Dermis lymphatic vessel endothelial cell (primary cell): ENCODE measurements around the gene SFT2D1. TPM values are rescaled to one million over a fixed set of nuclear protein-coding genes. Genes with fewer than 3 reads are reported as not detected.

Source experiments
- total RNA-seq: library from RNA; depleted of rRNA; stranded (reverse); fragments of >200 nt; gene quantifications from 2 replicates; pipeline ENCODE4 v1.2.1, GENCODE V29; 2014

The SFT2D1 gene
- 22.1 and 26.2 TPM in 2 replicates for total RNA-seq

DNA sequence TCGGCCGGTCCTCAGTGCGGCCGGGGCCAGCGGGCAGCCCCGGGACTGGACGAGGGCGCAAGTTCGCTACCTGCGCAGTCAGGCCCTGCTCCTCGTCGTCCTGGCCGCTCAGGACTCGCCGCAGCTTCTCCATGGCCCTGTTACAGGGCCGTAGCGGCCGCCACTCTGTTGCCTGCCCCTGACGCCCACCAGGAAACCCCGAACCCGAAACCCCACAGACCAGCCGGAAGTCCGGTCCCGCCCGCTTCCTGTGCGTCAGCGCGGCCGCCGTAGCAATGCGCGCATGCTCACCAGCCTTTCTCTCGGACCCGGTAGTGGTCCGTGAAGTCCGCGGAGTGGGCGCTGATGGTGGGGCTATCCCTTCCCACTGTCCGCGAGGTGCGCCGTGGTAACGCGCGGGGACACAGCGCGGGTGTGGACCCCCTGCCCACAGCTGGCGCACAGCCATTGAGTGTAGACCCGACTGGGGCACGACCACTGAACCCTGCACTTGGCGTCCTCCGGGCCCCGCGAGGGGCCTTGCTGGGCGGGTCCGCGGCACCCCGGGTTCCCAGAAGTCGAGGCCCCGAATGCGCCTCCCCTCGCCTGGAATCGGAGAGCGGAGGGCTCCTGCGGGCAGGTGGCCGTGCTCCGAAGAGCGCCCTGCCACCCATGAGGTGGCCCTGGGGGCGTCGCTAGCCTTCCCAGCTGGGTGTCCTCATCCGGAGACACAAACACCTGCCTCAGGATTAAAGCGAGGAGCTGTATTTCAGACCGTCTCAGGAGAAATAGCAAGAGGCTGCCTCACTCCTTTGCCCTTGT, at the start of gene SFT2D1:
Gene SFT2D1 (minus strand): TSS at position 197 of the 801 bp plus-strand sequence. CDS start 64 bp downstream, at position 133.

DNA sequence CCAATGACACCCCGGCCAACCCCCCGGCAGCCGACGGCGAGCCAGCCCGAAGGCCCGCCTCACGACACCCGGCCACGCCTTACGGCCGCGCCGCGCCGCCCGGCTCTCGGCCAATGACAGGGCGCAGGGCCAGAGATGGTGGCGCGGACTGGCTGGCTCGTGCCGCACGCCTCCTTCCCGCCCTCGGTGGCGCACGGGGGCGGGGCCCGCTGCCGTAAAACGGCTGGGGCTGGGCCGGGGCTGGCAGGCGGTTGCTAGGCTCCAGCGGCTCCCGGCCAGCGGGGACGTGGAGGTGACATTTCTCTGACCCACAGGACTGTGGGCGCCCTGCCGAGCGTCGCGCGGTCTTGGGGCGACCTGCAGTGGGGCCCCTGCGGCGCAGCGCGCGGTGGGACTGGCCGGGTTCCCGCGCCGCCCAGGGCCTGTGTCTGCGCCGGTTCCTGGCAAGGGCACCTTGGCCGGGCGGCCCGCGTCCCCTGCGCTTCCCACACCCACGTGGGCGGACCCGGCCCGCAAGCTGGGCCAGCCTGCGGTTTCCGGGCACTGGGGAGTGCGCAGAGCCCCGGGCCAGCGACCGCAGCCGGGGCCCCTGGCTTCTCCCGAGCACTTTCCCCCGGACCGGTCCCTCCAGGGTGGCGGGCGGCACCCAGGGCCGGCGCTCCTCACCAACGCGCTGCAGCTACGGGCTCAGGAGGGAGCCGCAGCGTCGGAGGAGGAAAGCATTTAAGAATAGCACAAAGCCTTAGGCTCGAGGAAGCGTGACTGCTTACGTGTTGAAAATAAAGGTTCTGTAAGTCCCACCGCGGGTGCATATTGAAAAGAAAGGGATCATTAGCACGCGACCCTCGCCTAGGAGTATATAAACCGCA, 40.8 kb upstream of the SFT2D1 start, which contains the start of gene MPC1:
Gene MPC1 (minus strand): TSS at position 8 of the 869 bp plus-strand sequence. CDS start 64 bp downstream, outside the sequence.

DNA sequence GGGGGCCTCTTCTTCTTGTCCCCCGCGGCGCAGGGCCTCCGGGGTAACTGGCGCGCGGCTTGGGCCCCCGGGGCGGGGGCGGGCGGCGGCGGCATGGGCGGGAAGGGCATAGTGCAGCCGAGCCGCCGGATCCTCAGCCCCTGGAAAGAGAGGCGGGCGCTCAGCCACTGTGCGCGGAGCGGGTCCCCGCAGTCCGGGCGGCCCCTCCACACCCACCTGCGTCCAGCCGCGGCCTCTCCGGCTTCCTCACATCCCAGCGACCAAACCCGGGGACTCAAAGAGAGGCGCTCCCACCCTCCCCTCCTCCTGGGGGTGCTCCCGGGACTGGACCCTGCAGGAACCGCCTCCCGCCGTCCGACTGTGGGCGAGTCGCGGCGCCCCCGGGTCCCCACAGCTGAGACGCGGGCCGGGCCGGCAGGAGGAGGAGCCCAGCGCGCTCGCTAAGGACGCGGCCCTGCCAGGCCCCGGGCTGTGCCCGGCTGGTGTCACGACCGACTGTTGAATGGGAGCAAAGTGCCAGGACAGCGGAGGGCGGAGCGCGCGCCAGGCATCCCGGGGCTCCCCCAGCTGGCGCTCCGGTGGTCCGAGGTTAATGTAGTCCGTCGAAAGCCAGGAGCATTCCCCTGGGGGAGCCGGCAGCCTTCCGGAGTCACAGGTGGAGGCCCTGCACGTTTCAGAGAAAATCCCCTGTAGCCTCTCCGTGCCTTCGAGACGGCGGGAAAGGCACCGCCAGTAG, 34.1 kb downstream of the SFT2D1 start, which contains the start of gene PRR18:
Gene PRR18 (minus strand): TSS at position 360 of the 736 bp plus-strand sequence. CDS start 250 bp downstream, at position 110.

Other genes starting within 250 kb of the SFT2D1 start
- gene TBXT, start 174.7 kb downstream of the SFT2D1 start, total RNA-seq: not detected in 2 replicates
- not detected in 2 replicates for gene PRR18, start 34.2 kb downstream of the SFT2D1 start, total RNA-seq
- 19.1 and 27.2 TPM in 2 replicates for gene MPC1, start 40.4 kb upstream of the SFT2D1 start, total RNA-seq
- gene RAMACL, start 244.1 kb upstream of the SFT2D1 start, total RNA-seq: 2.3 and 3.6 TPM in 2 replicates